Measurements from ENCODE around the gene RAB10.
"Not testable (repeated sequence)": the region's sequence is repeated elsewhere in the genome, so short reads cannot be mapped to it uniquely, and the experiment has no call there.

The RAB10 gene

DNA sequence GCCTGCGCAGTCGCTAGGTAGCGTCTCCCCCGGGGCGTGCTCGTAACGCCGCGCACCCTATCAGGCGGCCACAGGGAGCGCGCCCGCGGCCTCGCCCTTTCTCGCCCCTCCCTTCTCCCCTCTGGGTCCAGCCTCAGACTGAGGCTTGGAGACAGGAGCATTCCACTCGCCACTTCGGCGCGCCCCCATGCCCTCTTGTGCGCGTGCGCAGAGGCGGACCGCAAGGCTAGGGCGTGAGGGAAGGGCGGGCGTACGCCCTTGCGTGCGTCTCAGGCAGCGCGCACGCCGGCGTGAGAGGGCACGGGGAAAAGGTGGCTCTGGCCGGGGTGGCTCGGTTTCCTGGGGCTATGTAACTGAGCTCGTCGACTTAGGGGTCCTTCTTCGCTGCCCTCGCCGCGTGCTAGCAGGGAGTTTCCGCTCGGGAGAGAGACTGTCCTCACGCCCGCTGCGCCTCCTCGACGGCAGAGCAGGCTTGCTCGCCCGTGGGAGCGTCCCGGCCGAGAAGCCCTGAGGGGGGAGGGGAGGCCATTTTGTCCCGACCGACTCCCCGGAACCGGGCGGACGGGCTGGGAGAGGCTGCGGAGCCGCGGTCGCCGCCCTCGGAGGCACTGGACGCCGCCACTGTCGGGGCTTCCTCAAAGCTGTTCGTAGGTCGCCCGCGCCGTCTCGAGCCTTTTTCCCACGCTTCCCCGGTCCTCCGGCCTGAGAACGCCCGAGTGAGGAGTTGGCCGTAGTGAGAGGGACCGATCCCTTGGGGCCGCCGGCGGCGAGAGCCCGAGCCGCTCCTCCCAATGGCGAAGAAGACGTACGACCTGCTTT is at the start of gene RAB10:
Gene RAB10, plus strand, starts transcription at position 267 of the 819 bp plus-strand sequence. Its CDS starts 525 bp downstream, at position 792.
- DNase-seq = peak; percentile 96

DNA sequence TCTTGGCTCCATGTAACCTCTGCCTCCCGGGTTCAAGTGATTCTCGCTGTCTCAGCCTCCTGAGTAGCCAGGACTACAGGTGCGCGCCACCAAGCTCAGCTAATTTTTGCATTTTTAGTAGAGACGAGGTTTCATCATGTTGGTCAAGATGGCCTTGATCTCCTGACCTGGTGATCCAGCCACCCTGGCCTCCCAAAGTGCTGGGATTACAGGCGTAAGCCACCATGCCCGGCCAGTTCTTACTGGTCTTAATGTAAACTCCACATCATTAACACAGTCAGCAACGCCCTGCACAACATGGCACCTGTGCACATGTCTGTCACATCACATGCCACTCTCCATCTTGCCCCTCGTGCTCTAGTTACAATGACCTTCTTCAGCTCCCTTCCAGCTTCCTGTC is 45.8 kb upstream of the RAB10 start:
- DNase-seq = no peak

DNA sequence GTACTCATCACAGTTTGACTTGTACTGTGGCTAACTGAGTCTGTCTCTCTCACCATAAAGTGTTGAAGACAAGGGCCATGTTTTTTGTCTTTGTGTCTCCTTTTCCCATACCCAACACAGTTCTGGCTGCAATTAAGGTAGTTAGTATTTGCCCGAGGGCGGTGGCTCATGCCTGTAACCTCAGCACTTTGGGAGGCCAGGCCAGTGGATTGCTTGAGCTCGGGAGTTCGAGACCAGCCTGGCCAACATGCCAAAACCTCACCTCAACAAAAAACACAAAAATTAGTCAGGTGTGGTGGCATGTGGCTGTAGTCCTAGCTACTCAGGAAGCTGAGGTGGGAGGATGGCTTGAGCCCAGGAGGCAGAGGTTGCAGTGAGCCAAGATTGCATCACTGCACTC is 44.7 kb upstream of the RAB10 start:
- no peak for DNase-seq

DNA sequence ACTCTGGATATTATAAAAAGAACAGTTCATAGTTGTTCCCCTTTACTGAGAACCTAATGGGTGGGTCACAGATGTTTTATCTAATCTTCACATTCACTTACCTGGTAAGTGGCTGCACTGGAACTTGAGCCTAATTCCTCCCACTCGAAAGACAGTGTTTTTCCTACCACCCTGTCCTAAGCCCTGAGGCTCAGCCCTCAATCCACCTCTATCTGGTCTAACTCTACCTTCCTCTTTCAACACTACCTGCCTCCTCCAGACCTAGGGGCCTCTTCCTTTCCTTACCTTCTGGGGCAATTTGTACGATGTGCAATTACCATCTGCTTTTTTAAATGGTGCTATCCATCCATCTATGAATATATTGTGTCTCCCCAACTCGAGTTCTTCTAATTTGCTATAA is 41.9 kb upstream of the RAB10 start:
- no peak for DNase-seq

DNA sequence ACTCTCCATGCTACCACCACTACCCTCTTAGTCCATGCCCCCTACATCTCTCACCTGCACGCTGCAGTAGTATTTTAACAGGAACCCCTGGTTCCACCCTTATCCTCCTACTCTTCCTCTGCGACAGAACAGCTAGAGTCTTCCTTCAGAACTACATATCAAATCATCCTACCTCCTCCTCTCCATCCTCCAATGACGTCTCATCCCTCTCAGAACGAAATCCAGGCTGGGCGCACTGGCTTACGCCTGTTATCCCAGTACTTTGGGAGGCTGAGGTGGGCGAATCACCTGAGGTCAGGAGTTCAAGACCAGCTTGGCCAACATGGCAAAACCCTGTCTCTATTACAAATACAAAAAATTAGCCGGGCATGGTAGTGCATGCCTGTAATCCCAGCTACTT is 41.3 kb upstream of the RAB10 start:
- no peak for DNase-seq

DNA sequence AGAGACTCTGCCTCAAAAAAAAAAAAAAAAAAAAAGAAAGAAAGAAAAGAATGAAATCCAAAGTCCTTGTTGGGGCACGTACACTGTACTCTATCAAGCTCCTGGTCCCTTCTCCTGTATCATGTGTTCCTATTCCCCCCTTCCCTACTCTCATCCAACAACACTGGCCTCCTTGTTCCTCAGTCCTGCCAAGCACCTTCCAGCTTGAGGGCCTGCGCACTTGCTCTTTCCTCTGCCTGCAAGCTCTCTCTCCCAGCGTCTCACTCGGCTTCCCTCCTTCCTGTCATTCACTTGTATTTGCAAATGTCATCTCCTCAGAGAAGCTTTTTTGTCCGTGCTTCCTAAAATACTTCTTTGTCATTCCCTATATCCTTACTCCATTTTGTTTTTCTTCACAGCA is 40.8 kb upstream of the RAB10 start:
- DNase-seq = no peak

DNA sequence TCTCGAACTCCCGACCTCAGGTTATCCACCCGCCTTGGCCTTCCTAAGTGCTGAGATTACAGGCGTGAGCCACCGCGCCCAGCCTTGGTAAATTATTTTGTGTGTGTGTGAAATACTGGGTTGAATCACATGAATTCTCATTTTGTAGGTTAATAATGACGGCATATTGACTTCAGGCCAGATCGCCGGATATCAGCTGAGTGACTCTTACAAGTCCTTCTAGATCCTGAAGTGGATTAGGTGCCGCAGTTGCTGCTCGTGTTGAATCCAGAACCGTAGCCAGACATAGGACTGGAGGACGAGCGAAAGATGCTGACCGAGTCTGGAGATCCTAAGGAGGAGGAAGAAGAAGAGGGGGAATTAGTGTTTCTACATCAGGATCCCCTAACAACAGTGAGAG is 39.4 kb upstream of the RAB10 start:
- no peak for DNase-seq

DNA sequence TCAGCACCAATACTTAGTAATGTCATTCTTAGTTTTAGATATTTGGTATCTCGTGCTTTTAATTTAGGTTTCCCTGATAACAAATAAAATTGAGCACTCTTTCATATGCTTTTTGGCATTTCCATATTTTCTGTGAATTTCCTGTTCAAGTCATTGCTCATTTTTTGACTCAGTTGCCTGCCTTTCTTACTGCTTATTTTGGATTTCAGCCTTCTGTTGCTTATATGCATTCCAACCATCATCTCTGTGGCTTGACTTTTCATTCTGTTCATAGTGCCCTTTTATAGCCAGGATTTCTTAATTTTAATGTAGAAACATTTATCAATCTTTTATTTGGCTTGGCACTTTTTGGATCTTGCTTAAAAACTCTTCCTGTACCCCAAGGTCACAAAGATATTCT is 37.0 kb upstream of the RAB10 start:
- DNase-seq = no peak

DNA sequence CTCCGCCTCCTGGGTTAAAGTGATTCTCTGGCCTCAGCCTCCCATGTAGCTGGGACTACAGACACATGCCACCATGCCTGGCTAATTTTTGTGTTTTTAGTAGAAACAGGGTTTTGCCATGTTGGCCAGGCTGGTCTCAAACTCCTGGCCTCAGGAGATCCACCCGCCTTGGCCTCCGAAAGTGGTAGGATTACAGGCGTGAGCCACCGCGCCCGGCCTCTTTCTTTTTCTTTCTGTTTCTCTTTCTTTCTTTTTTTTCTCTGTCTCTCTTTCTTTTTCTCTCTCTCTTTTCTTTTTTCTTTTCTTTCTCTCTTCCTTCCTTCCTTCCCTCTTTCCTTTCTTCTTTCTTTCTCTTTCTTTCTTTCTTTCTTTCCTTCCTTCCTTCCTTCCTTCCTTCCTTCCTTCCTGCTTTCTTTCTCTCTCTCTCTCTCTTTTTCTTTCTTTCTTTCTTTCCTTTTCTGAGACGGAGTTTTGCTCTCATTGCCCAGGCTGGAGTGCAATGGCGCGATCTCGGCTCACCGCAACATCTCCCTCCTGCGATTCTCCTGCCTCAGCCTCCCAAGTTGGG is 35.0 kb upstream of the RAB10 start:
- DNase-seq = not testable (repeated sequence)

DNA sequence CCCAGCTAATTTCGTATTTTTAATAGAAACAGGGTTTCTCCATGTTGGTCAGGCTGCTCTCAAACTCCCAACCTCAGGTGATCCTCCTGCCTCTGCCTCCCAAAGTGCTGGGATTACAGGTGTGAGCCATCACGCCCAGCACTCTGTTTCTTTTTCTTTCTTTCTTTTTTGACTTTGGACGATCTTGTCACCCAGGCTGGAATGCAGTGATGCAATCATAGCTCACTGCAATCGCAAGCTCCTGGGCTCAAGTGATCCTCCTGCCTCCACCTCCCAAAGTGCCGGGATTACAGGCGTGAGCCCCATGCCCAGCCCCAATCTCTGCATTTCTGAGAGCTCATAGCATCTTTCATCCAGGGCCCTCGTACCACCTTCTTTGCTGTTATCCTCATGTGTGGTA is 34.5 kb upstream of the RAB10 start:
- DNase-seq = not testable (repeated sequence)

DNA sequence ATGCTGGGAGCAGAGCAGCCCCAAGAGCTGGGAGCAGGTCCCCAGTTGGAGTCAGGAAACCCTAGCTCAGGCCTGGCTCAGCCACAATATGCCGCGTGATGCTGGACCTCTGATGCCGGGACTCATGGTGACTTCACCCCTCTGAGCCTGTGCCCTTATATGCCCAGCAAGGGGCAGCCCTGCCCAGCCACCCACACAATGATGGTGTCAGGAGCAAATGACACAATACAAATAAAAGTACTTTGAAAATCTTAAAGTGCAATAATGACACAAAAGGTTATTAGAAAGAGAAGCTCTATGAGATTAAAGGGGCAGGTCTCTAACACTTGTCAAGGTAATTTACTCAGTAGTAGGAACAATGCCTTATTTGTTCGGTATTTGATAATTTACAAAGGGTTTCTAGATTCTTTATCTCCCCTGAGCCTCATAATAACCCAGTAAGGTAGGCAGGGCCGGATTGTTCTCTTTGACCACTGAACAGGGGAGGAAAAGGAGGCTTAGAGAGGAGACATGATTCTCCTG is 33.3 kb upstream of the RAB10 start:
- DNase-seq = no peak

DNA sequence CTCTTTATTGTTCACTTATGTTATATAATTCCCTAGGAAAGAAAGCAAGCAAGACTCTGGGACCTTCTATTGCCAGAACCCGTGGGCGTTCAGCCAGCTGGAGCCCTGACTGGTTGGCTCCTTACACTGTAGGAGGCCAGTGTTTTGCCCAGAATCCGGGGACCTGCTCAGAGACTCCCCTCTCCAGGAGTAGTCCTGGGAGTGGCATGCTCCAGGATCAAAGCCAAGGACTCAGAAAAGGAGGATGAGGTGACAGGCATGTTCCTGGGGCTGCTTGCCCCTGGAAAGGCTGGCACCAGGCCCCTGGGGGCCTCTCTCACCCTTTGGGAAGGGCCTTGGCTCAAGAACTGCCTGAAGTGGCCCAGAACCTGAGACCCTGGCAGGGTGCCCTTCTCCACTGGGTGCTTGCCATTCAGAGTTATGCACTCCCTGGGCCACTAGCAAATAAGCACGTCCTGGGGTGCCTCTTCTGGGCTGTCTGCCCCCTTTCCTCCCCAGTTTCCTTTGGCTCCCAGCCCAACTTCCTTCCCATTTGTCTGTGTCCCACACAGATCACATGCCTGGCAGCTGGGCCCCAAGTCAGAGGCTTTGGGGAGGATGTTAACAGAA is 32.0 kb upstream of the RAB10 start:
- no peak for DNase-seq

DNA sequence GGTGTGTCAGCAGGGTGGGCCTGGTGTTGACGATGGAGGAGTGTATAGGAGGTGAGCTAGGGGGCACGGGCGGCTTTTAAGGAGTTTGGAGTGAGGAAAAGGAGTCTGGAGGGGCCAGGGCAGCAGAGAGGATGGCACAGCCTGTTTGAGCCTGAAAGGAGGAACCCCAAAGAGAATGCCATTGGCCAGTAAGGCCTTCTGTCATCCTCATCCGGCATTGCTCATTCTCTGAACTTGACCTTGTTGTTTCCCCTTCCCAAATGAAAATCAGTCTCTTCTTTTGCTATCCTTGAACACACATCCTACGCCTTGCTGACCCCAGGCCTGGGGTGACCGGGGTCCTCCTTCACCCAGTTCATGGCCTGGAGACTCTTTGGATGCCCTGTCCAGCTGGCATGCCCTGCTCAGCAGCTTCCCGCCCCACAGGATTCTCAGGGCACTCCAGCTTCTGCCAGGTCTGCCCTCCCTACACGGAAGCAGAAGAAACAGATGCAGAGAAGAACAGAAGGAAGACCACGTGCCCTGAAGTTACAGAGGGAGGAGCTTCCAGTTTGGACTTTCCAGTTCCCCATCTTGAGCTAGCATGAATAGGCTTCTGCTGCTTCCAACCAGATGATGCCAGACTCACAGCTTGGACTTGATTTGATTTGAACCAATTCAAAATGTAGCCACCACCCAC is 31.1 kb upstream of the RAB10 start:
- DNase-seq = no peak

DNA sequence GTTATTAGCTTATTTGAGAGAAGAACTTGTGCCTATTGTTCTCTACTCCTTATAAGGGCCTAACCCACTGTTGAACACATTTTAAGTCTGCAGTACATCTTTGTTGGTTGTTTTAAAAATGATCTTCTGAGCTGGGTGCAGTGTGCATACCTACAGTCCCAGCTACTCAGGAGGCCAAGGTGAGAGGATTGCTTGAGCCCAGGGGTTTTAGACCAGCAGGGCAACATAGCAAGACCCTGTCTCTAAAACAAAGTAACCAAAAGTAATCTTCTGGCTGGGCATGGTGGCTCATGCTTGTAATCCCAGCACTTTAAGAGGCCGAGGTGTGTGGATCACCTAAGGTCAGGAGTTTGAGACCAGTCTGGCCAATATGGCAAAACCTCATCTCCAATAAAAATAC is 25.8 kb upstream of the RAB10 start:
- no peak for DNase-seq

DNA sequence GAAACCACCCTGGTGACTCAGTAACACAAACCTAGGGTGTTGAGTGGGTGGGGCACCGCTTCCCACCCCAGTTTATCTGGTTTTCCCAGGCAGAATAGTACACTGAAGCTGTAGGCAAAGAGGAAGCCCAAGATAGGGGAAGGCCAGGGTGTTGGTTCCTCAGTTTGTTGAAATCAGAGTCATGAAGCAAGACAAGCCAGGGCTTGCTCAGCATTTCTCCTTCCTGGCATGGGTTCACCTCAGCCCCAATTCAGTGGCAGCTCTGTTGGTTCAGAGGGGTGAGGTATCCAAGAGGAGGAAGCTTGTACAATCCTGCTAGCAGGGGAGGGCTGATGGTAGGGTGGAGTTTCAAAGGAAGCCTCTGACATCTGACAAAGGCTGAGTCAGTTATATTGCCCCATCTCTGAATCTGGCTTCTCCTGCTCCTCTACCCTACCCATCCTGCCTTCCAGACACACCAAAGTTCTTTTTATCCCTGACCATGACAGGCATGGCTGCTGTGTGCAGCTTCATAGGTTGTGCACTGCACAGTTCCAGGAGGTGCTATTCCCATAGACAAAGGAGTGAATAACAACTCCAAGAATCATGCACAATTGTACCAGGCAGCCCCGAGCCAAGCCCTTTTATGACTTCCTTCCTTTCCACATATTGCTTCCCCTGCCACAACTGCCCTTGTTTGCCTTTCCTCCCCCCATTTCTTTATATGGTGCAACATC is 24.9 kb upstream of the RAB10 start:
- peak; percentile 26 for DNase-seq

DNA sequence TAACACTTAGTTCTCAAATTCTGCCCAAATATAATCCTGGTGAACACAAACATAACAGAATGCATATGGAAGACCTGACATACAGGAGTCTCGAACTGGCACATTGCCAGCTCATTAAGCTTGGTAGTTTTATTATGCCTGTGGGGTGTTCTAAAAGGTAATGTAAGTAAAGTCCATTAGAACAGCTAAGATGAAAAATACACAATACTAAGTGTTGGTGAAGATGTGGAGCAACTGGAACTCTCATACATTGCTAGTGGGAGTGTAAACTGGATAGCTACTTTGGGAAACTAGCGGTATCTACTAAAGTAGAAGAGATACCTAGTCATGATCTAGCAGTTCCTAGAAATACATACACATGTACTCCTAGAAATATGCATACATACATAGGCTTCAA is 24.3 kb upstream of the RAB10 start:
- DNase-seq = no peak

DNA sequence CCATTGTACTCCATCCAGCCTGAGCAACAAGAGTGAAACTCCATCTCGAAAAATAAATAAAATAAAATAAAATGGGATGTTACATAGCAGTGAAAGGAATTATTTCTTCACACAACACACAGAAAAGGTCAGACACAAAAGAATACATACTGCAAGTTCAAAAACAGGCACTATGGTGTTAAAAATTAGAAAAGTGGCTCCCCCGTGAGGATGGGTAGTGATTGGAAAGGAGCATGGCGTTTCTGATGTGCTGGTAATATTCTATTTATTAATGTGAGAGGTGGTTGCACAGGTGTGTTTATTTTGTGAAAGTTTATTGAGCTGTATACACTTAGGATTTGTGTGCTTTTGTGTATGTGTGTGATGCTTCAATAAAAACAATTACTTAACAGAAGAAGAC is 22.9 kb upstream of the RAB10 start:
- no peak for DNase-seq

DNA sequence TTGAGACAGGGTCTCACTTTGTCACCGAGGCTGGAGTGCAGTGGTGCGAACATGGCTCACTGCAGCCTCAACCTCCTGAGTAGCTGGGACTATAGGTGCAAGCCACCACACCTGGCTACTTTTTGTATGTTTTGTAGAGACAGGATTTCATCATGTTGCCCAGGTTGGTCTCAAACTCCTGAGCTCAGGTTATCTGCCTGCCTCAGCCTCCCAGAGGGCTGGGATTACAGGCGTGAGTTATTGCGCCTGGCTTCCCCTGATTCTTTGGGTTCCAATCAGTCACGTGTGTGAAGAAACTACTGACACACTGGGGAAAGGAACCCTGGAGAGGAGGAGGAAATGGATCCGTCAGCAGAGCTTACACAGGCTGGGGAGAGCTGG is 22.3 kb upstream of the RAB10 start:
- no peak for DNase-seq

DNA sequence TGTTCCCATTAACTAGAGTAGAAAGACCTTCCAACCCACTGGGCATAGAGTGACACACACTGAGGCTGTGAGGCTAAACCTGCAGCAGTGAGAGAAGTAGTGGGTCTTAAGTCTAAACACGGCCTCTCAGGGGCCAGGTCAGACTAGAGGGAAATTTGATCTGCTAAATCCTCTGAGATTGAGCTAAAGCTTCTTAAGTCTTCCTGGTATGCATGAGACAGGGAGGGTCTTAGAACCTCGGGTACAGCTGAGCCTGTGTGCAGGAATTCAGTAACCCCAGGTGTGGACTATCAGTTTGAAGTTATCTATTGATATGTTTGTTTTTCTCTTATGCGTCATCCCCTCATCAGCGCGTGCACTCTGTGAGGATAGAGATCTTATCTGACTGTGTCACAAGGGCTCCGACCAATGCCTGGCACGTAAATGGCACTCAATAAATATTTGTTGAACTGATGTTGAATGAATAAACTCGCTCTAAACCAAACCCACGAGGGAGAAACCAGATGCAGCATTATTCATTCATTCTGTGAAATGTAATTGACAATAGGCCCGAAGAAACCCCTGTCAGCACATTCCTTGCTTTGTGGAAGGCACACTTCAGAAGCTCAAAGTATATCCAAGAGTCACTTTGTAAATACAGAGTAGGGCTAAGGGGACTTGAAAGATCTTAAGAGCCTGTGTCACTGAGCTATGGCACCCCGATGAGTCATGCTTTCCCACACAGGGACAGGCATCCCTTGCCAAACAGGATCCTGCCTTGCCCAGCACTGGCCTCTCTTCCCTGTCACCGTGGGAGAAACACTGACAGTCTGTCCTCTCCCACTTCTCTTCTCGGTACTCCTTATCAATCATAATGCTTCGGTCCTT is 21.7 kb upstream of the RAB10 start:
- peak; percentile 26 for DNase-seq

DNA sequence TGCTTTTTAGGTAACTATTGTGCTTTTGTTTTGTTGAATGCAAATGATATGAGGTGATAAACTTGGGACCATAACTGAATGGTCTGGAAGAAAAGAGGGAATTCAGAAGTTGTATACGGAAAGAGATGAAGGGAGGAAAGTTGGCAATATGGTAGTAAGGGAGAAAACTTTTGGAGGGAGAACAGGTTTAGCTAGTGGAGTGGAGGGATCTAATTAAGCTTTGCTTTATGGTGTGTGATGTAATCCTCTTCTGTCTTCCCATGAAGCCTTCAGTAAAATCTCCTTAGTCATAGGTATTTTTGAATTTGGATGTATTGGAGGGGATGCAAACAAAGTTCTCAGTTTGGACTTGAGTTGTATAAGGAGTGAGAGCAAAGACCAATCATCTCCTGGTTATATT is 20.2 kb upstream of the RAB10 start:
- no peak for DNase-seq

DNA sequence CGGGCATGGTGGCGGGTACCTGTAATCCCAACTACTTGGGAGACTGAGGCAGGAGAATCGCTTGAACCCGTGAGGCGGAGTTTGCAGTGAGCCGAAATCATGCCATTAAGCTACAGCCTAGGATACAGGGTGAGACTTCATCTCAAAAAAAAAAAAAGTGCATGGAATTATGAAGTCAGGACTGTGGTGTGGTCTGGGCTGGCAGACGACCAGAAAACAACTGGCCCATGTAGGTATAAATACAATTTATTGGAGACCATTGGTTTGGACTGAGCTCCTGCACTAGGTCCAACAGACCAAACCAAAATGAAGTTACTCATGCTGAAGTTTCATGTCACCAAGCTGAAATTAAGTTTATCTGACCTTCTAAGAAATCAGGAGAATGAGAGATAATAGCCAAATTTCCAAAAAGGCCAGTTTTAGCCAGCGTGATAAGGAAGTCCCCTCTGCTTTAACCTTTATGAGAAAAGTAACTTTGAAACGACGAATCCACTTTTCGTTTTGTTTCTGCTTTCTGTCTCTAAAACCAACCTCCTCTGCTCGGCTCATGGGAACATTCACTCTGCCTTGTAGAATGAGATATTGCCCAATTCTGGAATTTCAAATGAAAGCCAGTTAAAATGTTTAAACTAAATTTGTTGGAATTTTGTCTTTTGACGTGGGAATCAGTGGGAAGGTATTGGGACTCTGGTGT is 17.7 kb upstream of the RAB10 start:
- DNase-seq = no peak
